HG02943 (cell line): ENCODE data around the gene MCTP1.
A peak's percentile ranks its signal among the peaks of the same experiment; 100 is the strongest.
"Not testable (repeated sequence)": the region's sequence is repeated elsewhere in the genome, so short reads cannot be mapped to it uniquely, and the experiment has no call there.

Experiments
- ATAC-seq: cut with Tn5 transposase; IDR thresholded peaks from one replicate; pipeline ENCODE4 v1.9.1; 2021; ENCODE audit warnings: mild to moderate bottlenecking, low read depth, moderate library complexity; ENCODE audit not compliant: unreplicated experiment

MCTP1 gene

GRCh38 chr5:95194856-95195255 lies 90.0 kb downstream of the MCTP1 start:
- ATAC-seq = no peak

- ATAC-seq = peak; percentile 94
These were observed 93.6 kb downstream of the MCTP1 start for GRCh38 chr5:95191330-95191729.

DNA sequence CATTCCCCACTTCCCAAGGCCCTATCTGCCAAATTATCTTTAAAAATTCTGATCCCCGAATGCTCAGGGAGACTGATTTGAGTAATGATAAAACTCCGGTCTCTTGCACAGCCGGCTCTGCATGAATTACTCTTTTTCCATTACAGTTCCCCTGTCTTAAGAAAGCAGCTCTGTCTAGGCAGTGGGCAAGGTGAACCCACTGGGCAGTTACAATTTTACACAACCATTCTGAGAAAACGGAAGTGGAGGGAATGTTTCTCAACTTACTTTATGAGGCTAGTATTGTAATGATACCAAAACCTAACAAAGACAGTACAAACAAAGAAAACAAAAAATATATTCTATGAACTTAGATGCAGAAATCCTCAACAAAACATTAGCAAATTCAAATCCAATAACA lies 100.0 kb downstream of the MCTP1 start:
- no peak for ATAC-seq

GRCh38 chr5:95181644-95182043 lies 103.2 kb downstream of the MCTP1 start:
- no peak for ATAC-seq

DNA sequence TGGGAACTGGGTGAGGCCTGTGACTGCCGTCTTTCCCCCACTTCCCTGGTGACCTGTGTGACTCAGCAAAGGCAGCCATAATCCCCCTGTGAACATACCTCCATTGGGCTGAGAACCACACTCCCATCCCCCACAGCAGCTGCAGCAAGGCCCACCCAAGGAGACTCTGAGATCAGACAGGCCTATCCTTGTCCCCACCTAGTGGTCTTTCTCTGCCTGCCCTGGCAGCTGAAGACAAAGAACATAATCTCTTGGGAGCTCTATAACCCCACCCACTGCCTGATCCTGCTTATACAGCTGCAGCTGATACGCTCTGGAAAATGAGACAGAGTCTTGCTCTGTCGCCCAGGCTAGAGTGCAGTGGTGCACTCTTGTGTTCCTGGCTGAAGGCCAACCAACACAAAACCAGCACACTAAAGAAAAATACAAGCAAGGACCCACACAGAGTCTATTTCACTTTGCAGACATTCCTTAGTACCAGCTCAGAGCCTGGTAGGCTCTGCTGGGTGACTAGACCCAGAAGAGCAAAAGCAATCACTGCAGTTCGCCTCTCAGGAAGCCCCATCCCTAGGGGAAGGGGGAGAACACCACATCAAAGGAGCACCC lies 106.7 kb downstream of the MCTP1 start:
- ATAC-seq = no peak

DNA sequence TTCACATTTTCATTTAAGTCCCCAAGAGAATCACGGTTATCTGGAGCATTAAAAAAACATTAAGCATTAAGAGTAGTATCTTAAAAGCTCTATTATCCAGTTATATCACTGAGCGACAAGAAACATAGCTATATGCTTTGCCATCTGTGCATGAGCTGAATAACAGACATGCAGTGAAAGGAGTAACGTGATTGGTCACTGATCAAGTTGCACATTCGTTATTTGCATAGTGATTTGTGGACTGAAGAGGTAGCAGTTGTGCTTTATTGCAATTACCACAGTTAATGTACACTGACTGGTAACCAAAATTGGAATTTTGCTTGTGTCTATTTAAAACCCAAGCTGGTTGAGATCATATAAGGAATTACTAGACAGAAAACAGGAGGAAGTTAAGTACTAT lies 107.4 kb downstream of the MCTP1 start:
- no peak for ATAC-seq

DNA sequence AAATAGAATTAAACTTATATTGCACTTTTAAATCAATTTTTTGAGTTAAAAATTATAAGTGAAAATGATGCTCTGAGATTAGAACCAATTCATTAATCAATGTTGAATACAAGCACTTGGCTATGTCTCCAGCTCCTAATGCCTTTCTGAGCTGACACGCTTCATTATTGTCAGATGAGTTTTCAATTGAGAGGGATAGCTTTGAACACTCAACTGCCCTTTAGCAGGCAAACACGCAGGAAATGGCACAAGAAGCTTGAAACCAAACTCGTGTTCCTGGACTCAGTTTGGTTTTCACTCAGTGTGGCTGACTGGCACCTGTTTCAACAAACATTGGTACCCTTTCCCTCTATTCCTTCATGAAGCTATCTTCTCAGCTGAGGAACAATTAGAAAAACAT lies 109.8 kb downstream of the MCTP1 start:
- ATAC-seq = no peak

DNA sequence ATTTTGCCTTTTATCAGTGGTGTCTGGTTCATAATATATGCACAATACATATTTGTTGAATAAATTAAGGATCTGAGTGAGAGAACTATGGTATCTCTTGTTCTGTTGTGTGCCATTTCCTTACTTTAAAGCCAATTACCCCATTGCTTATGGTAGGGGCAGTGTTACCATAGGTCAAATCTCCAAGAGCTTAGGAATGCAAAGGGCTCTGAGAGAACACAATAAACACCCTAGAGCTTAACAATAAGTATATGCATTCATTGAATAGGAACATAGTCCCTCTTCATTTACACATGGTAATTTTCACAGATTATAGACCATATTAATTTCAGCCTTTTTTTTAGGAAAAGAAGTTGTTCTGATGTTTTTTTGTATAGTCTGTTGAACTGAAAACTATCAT lies 112.2 kb downstream of the MCTP1 start:
- no peak for ATAC-seq

GRCh38 chr5:95164861-95165260 lies 120.0 kb downstream of the MCTP1 start:
- no peak for ATAC-seq

GRCh38 chr5:95163079-95163478 lies 121.8 kb downstream of the MCTP1 start:
- ATAC-seq = no peak

DNA sequence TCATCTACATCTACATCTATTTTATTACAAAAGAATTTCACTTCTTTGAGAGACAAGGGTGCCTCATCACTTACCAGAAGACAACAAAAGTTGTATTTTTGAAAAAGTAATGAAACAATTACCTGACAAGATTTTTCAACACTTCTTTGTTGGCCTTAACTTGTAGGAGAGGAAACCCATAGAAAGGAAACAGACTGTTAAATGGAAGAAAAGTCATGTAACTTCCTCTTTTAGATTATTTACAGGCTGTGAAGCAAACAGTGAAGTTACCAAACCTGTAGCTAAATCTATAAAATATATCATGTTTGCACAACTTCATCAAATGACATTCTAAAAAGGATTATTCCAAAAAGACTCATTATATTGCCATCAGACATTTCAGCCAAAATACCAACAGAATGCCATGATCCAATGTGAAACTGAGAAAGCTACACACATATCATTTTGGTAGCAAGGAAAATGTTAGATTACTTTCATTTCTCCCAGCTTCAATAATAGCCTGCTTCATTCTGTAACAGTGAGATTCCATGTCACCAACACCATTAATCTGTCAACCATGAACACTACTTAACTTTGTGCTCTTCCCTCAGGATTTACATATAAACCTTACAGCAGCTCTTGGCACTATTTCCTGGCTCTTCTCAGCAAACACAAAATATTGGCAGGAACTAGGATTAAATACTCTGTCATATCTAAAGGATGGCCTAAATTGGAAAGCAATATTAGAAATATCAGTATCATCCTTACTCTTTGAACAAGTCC lies 122.5 kb downstream of the MCTP1 start:
- ATAC-seq = no peak

GRCh38 chr5:95159603-95160002 lies 125.3 kb downstream of the MCTP1 start:
- no peak for ATAC-seq

GRCh38 chr5:95155888-95156287 lies 129.0 kb downstream of the MCTP1 start:
- no peak for ATAC-seq

DNA sequence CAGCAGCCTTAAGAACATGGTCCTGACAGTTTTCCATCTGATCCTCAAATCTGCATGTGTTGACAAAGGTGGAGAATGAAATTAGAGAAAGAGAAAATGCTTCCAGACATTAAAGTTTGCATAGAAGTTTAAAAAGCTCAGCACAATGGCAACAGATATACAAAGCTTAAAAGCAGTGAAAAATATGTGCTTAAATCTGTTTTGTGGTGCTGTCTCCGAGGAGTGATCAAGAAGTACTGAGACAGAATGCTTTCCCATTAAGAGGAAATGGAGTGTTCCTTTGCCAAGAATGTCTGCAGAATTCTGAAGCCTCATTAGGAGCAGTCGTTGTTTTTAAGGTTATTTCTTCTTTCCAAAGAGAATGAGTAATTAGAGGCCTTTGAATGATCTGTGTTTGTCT lies 131.4 kb downstream of the MCTP1 start:
- no peak for ATAC-seq

GRCh38 chr5:95152535-95152934 lies 132.4 kb downstream of the MCTP1 start:
- ATAC-seq = no peak

DNA sequence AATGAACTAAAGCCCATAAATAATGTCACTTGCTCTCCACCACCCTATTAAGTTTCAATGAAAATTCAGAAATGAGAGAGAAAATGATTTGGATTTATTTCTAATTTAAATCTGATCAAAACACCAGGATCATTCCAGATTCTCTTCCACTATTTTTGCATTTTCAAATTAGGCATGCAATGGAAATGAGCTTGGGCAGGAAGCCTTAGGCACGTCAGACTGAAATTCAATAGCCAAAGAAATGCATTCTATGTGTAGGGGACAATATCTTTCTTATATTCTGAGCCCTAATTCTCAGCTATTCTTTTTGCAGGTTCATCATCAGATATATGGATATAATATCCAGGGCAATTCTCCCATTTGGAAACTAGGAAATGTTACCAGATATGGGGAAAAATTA lies 132.8 kb downstream of the MCTP1 start:
- ATAC-seq = no peak

GRCh38 chr5:95151694-95152093 lies 133.2 kb downstream of the MCTP1 start:
- no peak for ATAC-seq

- no peak for ATAC-seq
These were observed 135.5 kb downstream of the MCTP1 start for GRCh38 chr5:95149387-95149786.

DNA sequence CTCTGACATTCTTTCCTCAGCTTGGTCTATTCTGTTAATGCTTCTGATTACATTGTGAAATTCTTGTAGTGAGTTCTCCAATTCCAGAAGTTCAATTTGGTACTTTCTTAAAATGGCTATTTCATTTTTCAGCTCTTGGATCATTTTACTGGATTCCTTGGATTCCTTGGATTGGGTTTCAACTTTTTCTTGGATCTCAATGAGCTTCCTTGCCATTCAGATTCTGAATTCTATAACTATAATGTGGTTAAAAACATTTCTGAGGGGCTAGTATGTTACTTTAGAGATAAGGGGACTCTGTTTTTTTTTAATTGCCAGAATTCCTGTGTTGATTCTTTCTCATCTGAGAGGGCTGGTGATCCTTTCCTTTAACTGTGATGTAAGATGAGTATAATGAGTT lies 136.4 kb downstream of the MCTP1 start:
- no peak for ATAC-seq

DNA sequence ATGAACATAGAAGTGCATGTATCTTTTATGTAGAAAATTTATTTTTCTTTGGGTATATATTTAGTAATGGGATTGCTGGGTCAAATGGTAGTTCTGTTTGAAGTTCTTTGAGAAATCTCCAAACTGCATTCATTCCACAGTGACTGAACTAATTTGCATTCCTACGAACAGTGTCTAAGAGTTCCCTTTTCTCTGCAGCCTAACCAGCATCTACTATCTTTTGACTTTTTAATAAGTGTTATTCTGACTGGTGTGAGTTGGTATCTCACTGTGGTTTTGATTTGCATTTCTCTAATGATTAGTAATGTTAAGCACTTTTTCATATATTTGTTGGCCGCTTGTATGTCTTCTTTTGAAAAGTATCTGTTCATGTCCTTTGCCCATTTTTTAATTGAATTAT lies 141.0 kb downstream of the MCTP1 start:
- ATAC-seq = not testable (repeated sequence)

DNA sequence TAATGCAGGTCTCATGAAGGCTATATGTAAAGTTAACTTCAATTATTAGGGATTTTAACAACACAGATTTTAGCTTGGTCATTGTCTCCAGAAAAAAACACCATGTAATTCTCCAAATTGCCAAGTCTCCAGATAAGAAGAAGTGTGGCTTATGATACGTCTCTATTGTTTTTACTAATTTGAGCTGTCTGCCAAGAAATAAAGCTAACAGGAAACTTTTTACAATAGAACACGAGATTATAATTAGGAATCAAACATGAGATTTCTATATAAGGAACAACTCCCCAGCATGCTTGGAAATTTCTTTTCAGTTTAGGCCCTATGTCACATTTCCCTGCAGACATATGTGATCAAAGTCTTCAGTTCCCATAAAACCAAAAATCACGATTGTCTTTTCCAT lies 142.7 kb downstream of the MCTP1 start:
- ATAC-seq = no peak

DNA sequence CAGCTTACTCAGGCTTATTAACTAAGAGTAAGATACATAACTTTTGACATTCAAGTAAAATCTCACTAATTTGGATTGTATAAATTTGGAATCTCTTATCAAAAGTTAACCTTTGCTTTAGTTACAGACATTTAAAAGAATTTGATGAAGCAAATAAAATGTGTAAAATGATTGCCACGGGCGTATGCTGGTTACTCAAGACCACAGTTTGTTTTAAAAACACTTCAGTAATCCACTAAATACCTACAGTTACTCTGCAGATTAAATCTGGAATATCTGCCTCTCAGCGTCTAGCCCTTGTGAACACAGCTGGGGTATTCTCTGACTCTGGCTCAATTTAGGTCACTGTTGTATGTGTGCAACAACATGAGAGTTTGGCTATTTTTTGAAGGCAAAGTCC lies 143.8 kb downstream of the MCTP1 start:
- ATAC-seq = no peak
